Measurements from ENCODE around the gene COMT. TPM values are rescaled to one million over a fixed set of nuclear protein-coding genes. Genes with fewer than 3 reads are reported as not detected.
A peak's percentile ranks its signal among the peaks of the same experiment; 100 is the strongest.

COMT gene
- total RNA-seq, 2 experiments from 2014 or later = 90.8 to 112 TPM

- Histone ChIP-seq H3K36me3 (ENCODE audit: insufficient read depth, low read length) (no peaks in the 10 kb centered on the region; the same call in 1 of the 2 replicates), H2AFZ (ENCODE audit: low read length) (no peak overlapping the region), H3K27ac (ENCODE audit: low read depth, low read length, poor library complexity, severe bottlenecking) (no peak overlapping the region), H3K4me2 (ENCODE audit: low read length) (no peak overlapping the region), H4K20me1 (ENCODE audit: insufficient read depth, low read length) (no peaks in the 10 kb centered on the region), H3K9me3 (ENCODE audit: low read length) (no peaks in the 10 kb centered on the region), H3K79me2 (ENCODE audit: insufficient read depth, low read depth, low read length) (no peaks in the 10 kb centered on the region), H3K4me3 (ENCODE audit: low read depth, low read length, poor library complexity, severe bottlenecking) (no peak overlapping the region), H3K4me1 (ENCODE audit: insufficient read depth, low read length, poor library complexity, severe bottlenecking) (peaks cover 9% of the 10 kb centered on the region), H3K9me2 (ENCODE audit: insufficient read depth, low read length) (no peaks in the 10 kb centered on the region)
- no peak for DNase-seq (ENCODE audit: low spot score)
- BruUV-seq (replicated peaks) = no TSS peak
- ChIA-PET CTCF (ENCODE audit: unreplicated experiment) (interaction anchor here (0.6 to 1.5 kb wide), 3 partner anchors 70 to 182 kb away, joined by 3 to 4 read pairs (median 3); no protein-coding TSS in a partner anchor), POLR2A (interaction anchor here (0.7 kb wide), 1 partner anchor 518 kb away, joined by 3 read pairs; no protein-coding TSS in a partner anchor)
- intact Hi-C loops (cut with micrococcal nuclease; ENCODE audit: unreplicated experiment) = loop anchor here (5.0 kb wide), 1 partner anchor 69 kb away; no protein-coding TSS in a partner anchor
- TF ChIP-seq CTCF (conservative IDR thresholded peaks at IDR 0.05; ENCODE audit: low read length) (no peak), EZH2phosphoT487 (IDR thresholded peaks at IDR 0.05; ENCODE audit: borderline replicate concordance, low read depth, low read length) (no peak)
These were observed 29.9 kb upstream of the COMT start for GRCh38 chr22:19911540-19912270.

- H3K27ac ChIP-seq (ENCODE audit: low read depth, low read length, poor library complexity, severe bottlenecking) = no peak overlapping the region
- TF ChIP-seq CTCF (conservative IDR thresholded peaks at IDR 0.05; ENCODE audit: low read length) (0 out of 2 replicates have a peak, but pooled peaks have one; percentile 30), EZH2phosphoT487 (IDR thresholded peaks at IDR 0.05; ENCODE audit: borderline replicate concordance, low read depth, low read length) (no peak)
- no peaks in the 10 kb centered on the region; the same call in 1 of the 2 replicates for H3K36me3 ChIP-seq (ENCODE audit: insufficient read depth, low read length)
- CTCF ChIA-PET (ENCODE audit: unreplicated experiment) = interaction anchor here (0.6 kb wide), 1 partner anchor 182 kb away, joined by 3 read pairs; no protein-coding TSS in a partner anchor
- H3K4me2 ChIP-seq (ENCODE audit: low read length) = no peak overlapping the region
- peaks cover 13% of the 10 kb centered on the region for H3K4me1 ChIP-seq (ENCODE audit: insufficient read depth, low read length, poor library complexity, severe bottlenecking)
- no peak overlapping the region for H2AFZ ChIP-seq (ENCODE audit: low read length)
- BruUV-seq (replicated peaks) = no TSS peak
- H3K9me2 ChIP-seq (ENCODE audit: insufficient read depth, low read length) = no peaks in the 10 kb centered on the region
- no peaks in the 10 kb centered on the region for H3K9me3 ChIP-seq (ENCODE audit: low read length)
- DNase-seq (ENCODE audit: low spot score) = peak; percentile 20
- POLR2A ChIA-PET = no interaction called here
- intact Hi-C loops (cut with micrococcal nuclease; ENCODE audit: unreplicated experiment) = loop anchor here (5.0 kb wide), 1 partner anchor 70 kb away; no protein-coding TSS in a partner anchor
- H3K79me2 ChIP-seq (ENCODE audit: insufficient read depth, low read depth, low read length) = no peaks in the 10 kb centered on the region
- H3K4me3 ChIP-seq (ENCODE audit: low read depth, low read length, poor library complexity, severe bottlenecking) = no peak overlapping the region
- no peaks in the 10 kb centered on the region for H4K20me1 ChIP-seq (ENCODE audit: insufficient read depth, low read length)
These were observed 29.1 kb upstream of the COMT start for GRCh38 chr22:19912271-19912999.
